RWPE1 (cell line): ENCODE measurements around the gene SART3.
"Not testable (repeated sequence)": the region's sequence is repeated elsewhere in the genome, so short reads cannot be mapped to it uniquely, and the experiment has no call there.

Experiments used
- CTCF ChIA-PET: fragments of 350-600 bp; sonication (Branson Sonifier 250); formaldehyde crosslinking; extraction: SDS; loops from one replicate; lab custom pipeline; 2021; lab: Yijun Ruan, JAX
- POLR2A ChIA-PET: fragments of 400-600 bp; formaldehyde crosslinking; extraction: SDS; loops from one replicate; lab custom pipeline; 2020; ENCODE audit warnings: antibody characterized with exemption; ENCODE audit not compliant: low non-redundant PET; lab: Yijun Ruan, JAX
- DNase-seq: peaks from one replicate; pipeline ENCODE4 v3.0.0; 2012; ENCODE audit warnings: low spot score
- H3K27ac ChIP-seq: fragments of 450-650 bp; 2 replicates; pipeline ENCODE4 v1.5.1; 2017
- CTCF ChIP-seq: fragments of 450-650 bp; conservative IDR thresholded peaks from 2 replicates; pipeline ENCODE4 v1.5.1; 2017; ENCODE audit warnings: low read depth, mild to moderate bottlenecking

SART3 gene

GRCh38 chr12:108575199-108575912 is 14.4 kb upstream of the SART3 start:
- ChIA-PET POLR2A (no interaction called here), CTCF (interaction anchor here (0.6 to 1.0 kb wide), 2 partner anchors 518 to 816 kb away, joined by 4 to 8 read pairs; partner anchors contain the start of gene ALKBH2)
- H3K27ac ChIP-seq = no peak overlapping the region
- no peak for TF ChIP-seq CTCF
- no peak for DNase-seq

- H3K27ac ChIP-seq, DNase-seq, POLR2A ChIA-PET: not testable (repeated sequence)
- CTCF ChIA-PET = interaction anchor here (1.0 kb wide), 1 partner anchor 519 kb away, joined by 4 read pairs; the partner anchor contains the start of gene ALKBH2
Measured at GRCh38 chr12:108574276-108574675, 13.3 kb upstream of the SART3 start.

- H3K27ac ChIP-seq = no peak overlapping the region
- TF ChIP-seq CTCF = no peak
- ChIA-PET CTCF (interaction anchor here (0.7 kb wide), 1 partner anchor 17 kb away, joined by 3 read pairs; no protein-coding TSS in a partner anchor), POLR2A (no interaction called here)
- no peak for DNase-seq
Measured at GRCh38 chr12:108573317-108573716, 12.3 kb upstream of the SART3 start.

GRCh38 chr12:108572166-108572790 is 11.3 kb upstream of the SART3 start:
- ChIA-PET POLR2A (no interaction called here), CTCF (interaction anchor here (0.5 to 0.6 kb wide), 2 partner anchors 8 to 305 kb away, joined by 3 to 9 read pairs; no protein-coding TSS in a partner anchor)
- TF ChIP-seq CTCF = no peak
- DNase-seq = no peak
- no peak overlapping the region for H3K27ac ChIP-seq

- ChIA-PET CTCF (interaction anchor here (0.6 kb wide), 1 partner anchor 8 kb away, joined by 3 read pairs; no protein-coding TSS in a partner anchor), POLR2A (no interaction called here)
- no peak for TF ChIP-seq CTCF
- H3K27ac ChIP-seq = no peak overlapping the region
- no peak for DNase-seq
Measured at GRCh38 chr12:108571609-108572165, 10.7 kb upstream of the SART3 start.

- no peak for TF ChIP-seq CTCF
- ChIA-PET CTCF (interaction anchor here (1.0 kb wide), 1 partner anchor 47 kb away, joined by 4 read pairs; no protein-coding TSS in a partner anchor), POLR2A (no interaction called here)
- no peak overlapping the region for H3K27ac ChIP-seq
- no peak for DNase-seq
Measured at GRCh38 chr12:108570743-108571608, 10.0 kb upstream of the SART3 start.
